HG02642 (cell line): ENCODE data around the gene PCDHA9.
"Not testable (repeated sequence)": the region's sequence is repeated elsewhere in the genome, so short reads cannot be mapped to it uniquely, and the experiment has no call there.

Experiments
- ATAC-seq: cut with Tn5 transposase; IDR thresholded peaks from one replicate; pipeline ENCODE4 v1.9.1; 2021; ENCODE audit warnings: mild to moderate bottlenecking; ENCODE audit not compliant: unreplicated experiment, poor library complexity

The PCDHA9 gene

GRCh38 chr5:140834439-140835008, 13.7 kb upstream of the PCDHA9 start:
- ATAC-seq: not testable (repeated sequence)

GRCh38 chr5:140835622-140836510, 12.3 kb upstream of the PCDHA9 start:
- ATAC-seq: no peak

GRCh38 chr5:140840978-140841962, 6.9 kb upstream of the PCDHA9 start, which contains the start of gene PCDHA8:
PCDHA8 (plus strand) TSS chr5:140841187; CDS start chr5:140841322, 135 bp downstream.
- no peak for ATAC-seq

GRCh38 chr5:140842798-140843733, 5.1 kb upstream of the PCDHA9 start:
- ATAC-seq: no peak

GRCh38 chr5:140849831-140850634, 1.9 kb downstream of the PCDHA9 start:
- not testable (repeated sequence) for ATAC-seq

GRCh38 chr5:140855772-140856674, 7.8 kb downstream of the PCDHA9 start, which contains the start of gene PCDHA10:
PCDHA10 (plus strand) TSS chr5:140855897; CDS start chr5:140856049, 152 bp downstream.
- ATAC-seq: no peak

- no peak for ATAC-seq
These were observed 9.2 kb downstream of the PCDHA9 start for GRCh38 chr5:140857177-140857986.

- ATAC-seq: no peak
These were observed 9.7 kb downstream of the PCDHA9 start for GRCh38 chr5:140857987-140858240.

GRCh38 chr5:140862441-140863295, 14.5 kb downstream of the PCDHA9 start:
- no peak for ATAC-seq

- no peak for ATAC-seq
These were observed 20.8 kb downstream of the PCDHA9 start, which contains the start of gene PCDHA11 for GRCh38 chr5:140868721-140869554. PCDHA11 (plus strand) TSS chr5:140868957; CDS start chr5:140869104, 147 bp downstream.

- no peak for ATAC-seq
These were observed 21.3 kb downstream of the PCDHA9 start for GRCh38 chr5:140869555-140869886.

- no peak for ATAC-seq
These were observed 22.3 kb downstream of the PCDHA9 start for GRCh38 chr5:140870221-140871201.

- ATAC-seq: no peak
These were observed 27.2 kb downstream of the PCDHA9 start, which contains the start of gene PCDHA12 for GRCh38 chr5:140875085-140876065. PCDHA12 (plus strand) TSS chr5:140875308; CDS start chr5:140875473, 165 bp downstream.
